ENCODE data around the gene KCNN4. TPM values are rescaled to one million over a fixed set of nuclear protein-coding genes. Genes with fewer than 3 reads are reported as not detected.

KCNN4 gene
- total and polyA plus RNA-seq, 2 experiments from 2014 or later: 0.86 to 3.2 TPM

DNA sequence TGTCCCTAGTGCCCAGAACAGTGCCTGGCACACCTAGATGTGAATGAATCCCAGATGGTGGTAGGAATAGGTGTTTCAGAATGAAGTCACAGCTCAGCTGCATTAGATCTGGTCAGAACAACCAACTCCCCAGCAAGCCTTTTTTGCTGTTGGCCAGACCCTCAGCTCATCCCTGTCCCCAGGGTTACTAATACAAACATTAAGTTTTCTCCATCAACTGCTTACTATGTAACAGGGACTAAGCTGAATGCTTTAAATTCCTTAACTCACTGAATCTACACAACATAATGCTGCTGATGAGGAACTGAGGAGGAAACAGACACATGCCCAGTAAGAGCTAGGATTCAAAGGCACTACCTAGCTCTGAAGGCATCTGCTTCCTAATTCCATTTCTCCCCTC lies 44.8 kb downstream of the KCNN4 start:
- Histone ChIP-seq H3K79me2 (replicated peaks; ENCODE audit: insufficient read depth) (no peaks in the 10 kb centered on the region), H3K27me3 (ENCODE audit: insufficient read depth) (no peaks in the 10 kb centered on the region), H3K4me3 (no peak overlapping the region), H3K36me3 (ENCODE audit: insufficient read depth) (peaks cover 4% of the 10 kb centered on the region; the same call in 1 of the 2 replicates), H3K9me2 (ENCODE audit: insufficient read depth) (no peaks in the 10 kb centered on the region), H3F3A (replicated peaks; ENCODE audit: low read depth) (no peaks in the 10 kb centered on the region), H3K4me2 (no peak overlapping the region), H3K27ac (ENCODE audit: low read depth) (no peak overlapping the region; the same call in 1 of the 2 replicates), H4K20me1 (replicated peaks; ENCODE audit: insufficient read depth) (no peaks in the 10 kb centered on the region), H2AFZ (no peak overlapping the region), H3K4me1 (ENCODE audit: insufficient read depth) (no peaks in the 10 kb centered on the region)
- Mint-ChIP-seq H3K27me3 (ENCODE audit: insufficient read depth, low read depth, poor library complexity) (peaks cover 7% of the 10 kb centered on the region), H3K4me1 (peaks cover 4% of the 10 kb centered on the region; the same call in 1 of the 3 replicates), H3K36me3 (ENCODE audit: low read depth) (peaks cover 64% of the 10 kb centered on the region), H3K9me3 (no peaks in the 10 kb centered on the region), H3K4me3 (no peak overlapping the region), H3K27ac (peak overlapping the region; percentile 9; the same call in 1 of the 2 replicates)
- ATAC-seq (no peak), DNase-seq (ENCODE audit: low spot score) (no peak)
- TF ChIP-seq EZH2phosphoT487 (IDR thresholded peaks at IDR 0.05; ENCODE audit: unreplicated experiment): no peak
- TF ChIP-seq, protein P1, sequence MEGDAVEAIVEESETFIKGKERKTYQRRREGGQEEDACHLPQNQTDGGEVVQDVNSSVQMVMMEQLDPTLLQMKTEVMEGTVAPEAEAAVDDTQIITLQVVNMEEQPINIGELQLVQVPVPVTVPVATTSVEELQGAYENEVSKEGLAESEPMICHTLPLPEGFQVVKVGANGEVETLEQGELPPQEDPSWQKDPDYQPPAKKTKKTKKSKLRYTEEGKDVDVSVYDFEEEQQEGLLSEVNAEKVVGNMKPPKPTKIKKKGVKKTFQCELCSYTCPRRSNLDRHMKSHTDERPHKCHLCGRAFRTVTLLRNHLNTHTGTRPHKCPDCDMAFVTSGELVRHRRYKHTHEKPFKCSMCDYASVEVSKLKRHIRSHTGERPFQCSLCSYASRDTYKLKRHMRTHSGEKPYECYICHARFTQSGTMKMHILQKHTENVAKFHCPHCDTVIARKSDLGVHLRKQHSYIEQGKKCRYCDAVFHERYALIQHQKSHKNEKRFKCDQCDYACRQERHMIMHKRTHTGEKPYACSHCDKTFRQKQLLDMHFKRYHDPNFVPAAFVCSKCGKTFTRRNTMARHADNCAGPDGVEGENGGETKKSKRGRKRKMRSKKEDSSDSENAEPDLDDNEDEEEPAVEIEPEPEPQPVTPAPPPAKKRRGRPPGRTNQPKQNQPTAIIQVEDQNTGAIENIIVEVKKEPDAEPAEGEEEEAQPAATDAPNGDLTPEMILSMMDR (conservative IDR thresholded peaks at IDR 0.05; ENCODE audit: low read depth in 2 of 2): no peak
- TF ChIP-seq, protein P2, sequence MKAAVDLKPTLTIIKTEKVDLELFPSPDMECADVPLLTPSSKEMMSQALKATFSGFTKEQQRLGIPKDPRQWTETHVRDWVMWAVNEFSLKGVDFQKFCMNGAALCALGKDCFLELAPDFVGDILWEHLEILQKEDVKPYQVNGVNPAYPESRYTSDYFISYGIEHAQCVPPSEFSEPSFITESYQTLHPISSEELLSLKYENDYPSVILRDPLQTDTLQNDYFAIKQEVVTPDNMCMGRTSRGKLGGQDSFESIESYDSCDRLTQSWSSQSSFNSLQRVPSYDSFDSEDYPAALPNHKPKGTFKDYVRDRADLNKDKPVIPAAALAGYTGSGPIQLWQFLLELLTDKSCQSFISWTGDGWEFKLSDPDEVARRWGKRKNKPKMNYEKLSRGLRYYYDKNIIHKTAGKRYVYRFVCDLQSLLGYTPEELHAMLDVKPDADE (IDR thresholded peaks at IDR 0.05): no peak

DNA sequence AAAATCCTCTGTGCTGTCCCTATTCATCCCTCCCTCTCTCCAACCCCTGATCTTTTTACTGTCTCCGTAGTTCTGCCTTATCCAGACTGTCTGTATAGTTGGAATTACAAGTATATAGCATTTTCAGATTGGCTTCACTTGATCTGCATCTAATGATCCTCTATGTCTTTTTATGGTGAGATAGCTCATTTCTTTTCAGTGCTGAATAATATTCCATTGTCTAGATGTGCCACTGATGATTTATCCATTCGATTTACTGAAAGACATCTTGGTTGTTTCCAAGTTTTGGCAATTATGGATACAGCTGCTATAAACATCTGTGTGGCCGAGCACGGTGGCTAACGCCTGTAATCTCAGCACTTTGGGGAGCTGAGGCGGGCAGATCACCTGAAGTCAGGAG lies 45.8 kb downstream of the KCNN4 start:
- TF ChIP-seq ZNF331 (CRISPR knock-in tag; IDR thresholded peaks at IDR 0.05; ENCODE audit: low read depth) (no peak), STAT1 (IDR thresholded peaks at IDR 0.05; ENCODE audit: unreplicated experiment) (no peak)
- no peak overlapping the region for H3K4me2 ChIP-seq
- H3K27ac ChIP-seq (ENCODE audit: low read depth): no peak overlapping the region
- no peaks in the 10 kb centered on the region for H3K9me3 Mint-ChIP-seq
- H4K20me1 ChIP-seq (replicated peaks; ENCODE audit: insufficient read depth): no peaks in the 10 kb centered on the region
- H3K27me3 Mint-ChIP-seq (ENCODE audit: insufficient read depth, low read depth, poor library complexity): peaks cover 7% of the 10 kb centered on the region
- H3K27me3 ChIP-seq (ENCODE audit: insufficient read depth): no peaks in the 10 kb centered on the region
- H3K36me3 Mint-ChIP-seq (ENCODE audit: low read depth): peaks cover 59% of the 10 kb centered on the region
- H3F3A ChIP-seq (replicated peaks; ENCODE audit: low read depth): no peaks in the 10 kb centered on the region
- DNase-seq (ENCODE audit: low spot score): no peak
- no peaks in the 10 kb centered on the region for H3K79me2 ChIP-seq (replicated peaks; ENCODE audit: insufficient read depth)
- no peak overlapping the region for H3K27ac Mint-ChIP-seq
- H3K4me3 Mint-ChIP-seq: no peak overlapping the region
- no peak overlapping the region for H2AFZ ChIP-seq
- no peaks in the 10 kb centered on the region for H3K4me1 ChIP-seq (ENCODE audit: insufficient read depth)
- no peaks in the 10 kb centered on the region for H3K9me2 ChIP-seq (ENCODE audit: insufficient read depth)
- no peak for ATAC-seq
- 0 out of 2 replicates have a peak, but pooled peaks cover 4% of the 10 kb centered on the region for H3K36me3 ChIP-seq (ENCODE audit: insufficient read depth)
- peaks cover 4% of the 10 kb centered on the region; the same call in 1 of the 3 replicates for H3K4me1 Mint-ChIP-seq
- H3K4me3 ChIP-seq: no peak overlapping the region

DNA sequence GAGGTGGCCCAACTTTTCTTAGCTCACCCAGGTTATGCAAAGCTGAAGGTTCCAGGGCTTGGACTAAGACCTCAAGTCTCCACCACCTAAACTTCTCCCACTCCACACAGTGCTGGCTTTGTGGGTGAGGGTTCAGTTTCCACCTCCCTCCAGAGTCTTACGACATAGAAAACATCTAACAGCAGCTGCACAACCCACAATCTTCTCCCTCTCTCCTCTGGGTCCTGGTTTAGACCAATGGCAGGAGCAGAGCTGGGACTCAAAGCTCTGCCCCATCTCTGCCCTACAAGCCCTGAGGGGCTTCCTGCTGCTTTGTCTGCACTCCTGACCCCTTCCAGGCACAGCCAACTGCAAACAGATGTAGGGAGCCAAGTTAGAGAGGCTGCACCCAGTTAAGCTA lies 48.9 kb downstream of the KCNN4 start:
- H4K20me1 ChIP-seq (replicated peaks; ENCODE audit: insufficient read depth): no peaks in the 10 kb centered on the region; the same call in 1 of the 2 replicates
- Mint-ChIP-seq H3K9me3 (no peaks in the 10 kb centered on the region), H3K4me1 (no peaks in the 10 kb centered on the region; the same call in 2 of the 3 replicates), H3K4me3 (no peak overlapping the region), H3K36me3 (ENCODE audit: low read depth) (peaks cover 55% of the 10 kb centered on the region), H3K27ac (no peak overlapping the region), H3K27me3 (ENCODE audit: insufficient read depth, low read depth, poor library complexity) (peaks cover 9% of the 10 kb centered on the region)
- H3K27me3 ChIP-seq (ENCODE audit: insufficient read depth): no peaks in the 10 kb centered on the region
- no peaks in the 10 kb centered on the region for H3F3A ChIP-seq (replicated peaks; ENCODE audit: low read depth)
- no peaks in the 10 kb centered on the region for H3K4me1 ChIP-seq (ENCODE audit: insufficient read depth)
- H3K79me2 ChIP-seq (replicated peaks; ENCODE audit: insufficient read depth): no peaks in the 10 kb centered on the region
- H3K4me2 ChIP-seq: no peak overlapping the region
- ATAC-seq (no peak), DNase-seq (ENCODE audit: low spot score) (no peak)
- no peak overlapping the region for H3K27ac ChIP-seq (ENCODE audit: low read depth)
- 0 out of 2 replicates have a peak, but pooled peaks cover 4% of the 10 kb centered on the region for H3K36me3 ChIP-seq (ENCODE audit: insufficient read depth)
- H3K9me2 ChIP-seq (ENCODE audit: insufficient read depth): no peaks in the 10 kb centered on the region
- no peak overlapping the region for H3K4me3 ChIP-seq
- H2AFZ ChIP-seq: no peak overlapping the region
- TF ChIP-seq ZNF331 (CRISPR knock-in tag; IDR thresholded peaks at IDR 0.05; ENCODE audit: low read depth) (no peak), ZNF114 (CRISPR knock-in tag; IDR thresholded peaks at IDR 0.05) (no peak), POLR2AphosphoS5 (IDR thresholded peaks at IDR 0.05; ENCODE audit: low read depth) (no peak), NANOG (IDR thresholded peaks at IDR 0.05; ENCODE audit: borderline replicate concordance) (no peak)
- TF ChIP-seq, protein P1 (conservative IDR thresholded peaks at IDR 0.05; ENCODE audit: low read depth in 2 of 2): no peak
